Fibroblast of upper back skin (primary cell): ENCODE measurements around the gene PGA4.
"Not testable (repeated sequence)": the region's sequence is repeated elsewhere in the genome, so short reads cannot be mapped to it uniquely, and the experiment has no call there.

ENCODE experiments used
- DNase-seq: peaks from one replicate; pipeline ENCODE4 v3.0.0-alpha.2; 2013

PGA4 gene

DNA sequence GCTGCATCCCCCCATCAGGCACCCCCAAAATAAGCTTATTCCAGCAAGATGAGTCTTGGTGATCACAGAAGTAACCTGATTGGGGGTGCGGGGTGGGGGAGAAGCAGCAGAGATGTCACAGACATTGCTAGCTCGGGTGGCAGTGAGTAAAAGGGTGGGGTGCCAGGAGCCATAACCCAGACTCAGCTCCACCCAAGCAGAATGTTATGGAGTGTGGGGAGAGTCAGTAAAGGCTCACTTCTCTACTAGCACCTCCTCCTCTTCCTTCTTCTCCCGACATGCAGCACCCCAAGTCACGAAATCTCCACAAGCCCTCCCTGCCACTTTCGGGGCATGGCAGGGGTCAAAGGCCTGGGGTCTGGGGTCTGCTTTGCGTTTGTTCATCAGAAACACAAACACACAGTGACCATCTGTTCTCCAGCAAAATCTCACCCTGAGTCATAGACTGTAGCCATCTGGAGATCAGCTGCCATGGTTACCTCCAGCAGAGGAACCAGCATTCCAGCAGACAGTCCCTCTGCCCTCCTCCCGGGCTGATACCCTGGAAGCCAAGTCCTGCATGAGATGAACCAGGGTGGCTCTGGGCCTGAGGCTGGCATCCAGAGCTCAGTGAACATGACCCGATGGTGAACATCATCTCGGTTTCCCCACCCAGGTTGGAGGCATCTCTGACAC, 14.4 kb upstream of the PGA4 start:
- DNase-seq, result not testable (repeated sequence)

- not testable (repeated sequence) for DNase-seq
These were observed 11.5 kb upstream of the PGA4 start for GRCh38 chr11:61210629-61211028.

DNA sequence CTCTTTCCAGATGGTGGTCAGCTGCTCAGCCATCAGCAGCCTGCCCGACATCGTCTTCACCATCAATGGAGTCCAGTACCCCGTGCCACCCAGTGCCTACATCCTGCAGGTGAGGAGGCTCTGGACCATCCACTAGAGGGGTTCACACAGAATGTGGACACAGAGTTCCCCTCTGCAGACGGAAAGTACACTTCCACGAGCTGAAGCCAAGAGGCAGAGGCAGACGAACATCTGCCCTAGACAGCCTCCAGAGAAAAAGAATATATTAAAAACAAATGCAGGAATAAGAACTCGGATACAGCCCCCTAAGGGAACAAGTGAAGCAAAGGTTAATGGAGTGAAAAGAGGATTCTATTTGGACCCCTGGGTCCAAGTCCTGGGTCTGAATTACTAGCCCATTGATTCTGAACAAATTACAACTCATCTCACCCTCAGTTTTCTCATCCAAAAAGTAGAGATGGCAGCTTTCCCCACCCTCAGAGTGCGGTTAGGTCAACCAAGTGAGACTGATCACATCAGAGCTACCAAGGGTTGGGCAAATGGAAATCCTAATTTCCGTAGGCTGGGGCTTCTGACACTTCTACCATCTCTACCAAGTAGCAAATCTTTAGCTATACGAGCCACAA, 10.7 kb upstream of the PGA4 start:
- DNase-seq, result not testable (repeated sequence)

DNA sequence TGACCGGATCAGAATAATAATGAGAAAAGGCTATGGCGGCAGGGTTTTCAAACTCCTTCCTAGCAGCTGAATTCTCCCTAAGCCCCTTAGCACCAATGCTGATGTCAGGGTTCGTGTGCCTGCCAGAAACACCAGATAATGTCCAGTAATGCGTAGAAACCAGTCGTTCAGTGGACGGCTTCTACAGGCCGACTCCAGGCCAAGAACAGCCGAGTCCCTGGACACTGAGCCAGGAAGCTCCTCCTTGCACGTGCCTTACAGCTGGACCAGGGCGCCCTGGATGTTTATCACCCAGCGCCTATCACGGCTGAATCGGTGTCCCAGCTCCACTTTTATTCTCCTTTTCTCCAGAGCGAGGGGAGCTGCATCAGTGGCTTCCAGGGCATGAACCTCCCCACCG, 9.9 kb upstream of the PGA4 start:
- not testable (repeated sequence) for DNase-seq

DNA sequence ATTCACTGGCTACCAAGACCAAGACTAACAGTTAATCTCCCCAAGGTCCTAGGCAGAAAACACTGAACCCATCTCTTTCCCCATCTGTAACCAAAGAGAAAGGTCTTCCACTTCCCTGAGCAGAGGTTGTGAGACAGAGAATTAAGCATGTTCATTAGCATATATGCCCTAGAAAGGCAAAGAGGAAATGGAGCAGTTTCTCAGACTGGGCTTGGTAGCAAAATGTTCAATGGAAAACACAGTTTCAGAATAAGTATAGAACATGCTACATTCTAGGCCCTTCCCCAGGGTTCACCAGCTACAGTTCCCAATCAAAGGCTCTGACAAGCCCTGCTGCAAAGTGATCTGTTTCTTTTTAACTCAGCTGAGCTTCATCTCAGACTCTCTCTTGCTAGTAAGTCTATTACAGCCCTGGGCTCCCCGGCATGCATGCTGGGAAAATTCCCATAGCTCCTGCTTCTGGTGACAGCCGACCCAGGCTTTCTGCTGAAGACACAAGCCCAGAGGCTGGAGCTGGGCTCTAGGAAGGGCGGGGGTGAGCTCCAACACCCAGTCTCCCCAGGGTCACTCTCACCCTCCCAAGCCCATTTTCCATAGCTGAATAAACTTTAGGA, 8.3 kb upstream of the PGA4 start:
- DNase-seq, result not testable (repeated sequence)

DNA sequence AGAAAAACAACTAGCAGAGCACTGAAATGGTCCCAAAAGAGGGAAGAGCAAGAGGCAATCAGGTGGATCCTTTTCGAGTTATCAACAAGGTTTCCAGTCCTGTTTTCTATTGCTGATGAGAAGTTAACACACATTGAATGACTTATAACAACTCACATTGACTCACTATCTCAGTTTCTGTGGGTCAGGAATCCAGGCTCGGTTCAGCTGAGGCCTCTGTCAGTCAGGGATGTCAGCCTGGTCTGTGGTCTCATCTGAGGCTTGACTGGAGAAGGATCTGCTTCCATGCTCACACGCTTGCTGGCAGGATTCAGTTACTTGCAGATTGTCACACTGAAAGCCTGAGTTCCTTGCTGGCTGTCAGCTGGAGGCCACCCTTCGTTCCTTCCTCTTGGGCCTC, 3.8 kb upstream of the PGA4 start:
- DNase-seq, result not testable (repeated sequence)

DNA sequence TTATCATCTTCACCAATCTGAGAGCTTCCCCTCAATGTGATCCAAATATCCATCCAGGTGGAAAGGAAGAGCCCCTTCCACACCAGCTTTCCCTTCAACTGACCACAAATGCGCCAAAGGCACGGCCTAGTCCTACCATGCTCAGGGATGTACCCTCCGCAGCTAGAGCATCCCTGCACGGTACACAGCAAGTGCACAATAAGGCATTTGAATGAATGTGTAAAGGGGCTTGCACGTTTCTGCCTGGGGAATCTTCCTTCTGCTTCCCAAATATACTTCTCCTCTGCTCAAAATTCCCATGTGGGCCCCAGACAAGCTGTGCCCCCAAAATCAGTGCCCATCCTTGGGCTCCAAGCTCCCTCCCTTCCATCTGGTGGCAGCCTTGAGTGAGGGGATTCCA, 3.1 kb upstream of the PGA4 start:
- not testable (repeated sequence) for DNase-seq

DNA sequence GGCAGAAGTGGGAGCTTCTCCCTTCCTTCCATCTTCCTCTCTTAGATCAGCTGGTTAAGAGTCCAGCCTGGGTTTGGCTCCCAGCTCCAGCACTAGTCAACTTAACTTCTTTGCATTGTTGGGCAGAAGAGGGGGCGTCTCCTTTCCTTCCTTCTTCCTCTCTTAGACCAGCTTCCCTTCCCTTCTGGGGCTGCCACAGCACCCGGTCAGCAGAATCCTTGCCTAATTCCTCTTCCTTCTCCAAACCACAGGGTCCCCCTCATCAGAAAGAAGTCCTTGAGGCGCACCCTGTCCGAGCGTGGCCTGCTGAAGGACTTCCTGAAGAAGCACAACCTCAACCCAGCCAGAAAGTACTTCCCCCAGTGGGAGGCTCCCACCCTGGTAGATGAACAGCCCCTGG, 545 bp downstream of the PGA4 start:
- DNase-seq, result not testable (repeated sequence)

DNA sequence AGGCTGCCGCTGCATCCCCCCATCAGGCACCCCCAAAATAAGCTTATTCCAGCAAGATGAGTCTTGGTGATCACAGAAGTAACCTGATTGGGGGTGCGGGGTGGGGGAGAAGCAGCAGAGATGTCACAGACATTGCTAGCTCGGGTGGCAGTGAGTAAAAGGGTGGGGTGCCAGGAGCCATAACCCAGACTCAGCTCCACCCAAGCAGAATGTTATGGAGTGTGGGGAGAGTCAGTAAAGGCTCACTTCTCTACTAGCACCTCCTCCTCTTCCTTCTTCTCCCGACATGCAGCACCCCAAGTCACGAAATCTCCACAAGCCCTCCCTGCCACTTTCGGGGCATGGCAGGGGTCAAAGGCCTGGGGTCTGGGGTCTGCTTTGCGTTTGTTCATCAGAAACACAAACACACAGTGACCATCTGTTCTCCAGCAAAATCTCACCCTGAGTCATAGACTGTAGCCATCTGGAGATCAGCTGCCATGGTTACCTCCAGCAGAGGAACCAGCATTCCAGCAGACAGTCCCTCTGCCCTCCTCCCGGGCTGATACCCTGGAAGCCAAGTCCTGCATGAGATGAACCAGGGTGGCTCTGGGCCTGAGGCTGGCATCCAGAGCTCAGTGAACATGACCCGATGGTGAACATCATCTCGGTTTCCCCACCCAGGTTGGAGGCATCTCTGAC, 4.5 kb downstream of the PGA4 start:
- not testable (repeated sequence) for DNase-seq

DNA sequence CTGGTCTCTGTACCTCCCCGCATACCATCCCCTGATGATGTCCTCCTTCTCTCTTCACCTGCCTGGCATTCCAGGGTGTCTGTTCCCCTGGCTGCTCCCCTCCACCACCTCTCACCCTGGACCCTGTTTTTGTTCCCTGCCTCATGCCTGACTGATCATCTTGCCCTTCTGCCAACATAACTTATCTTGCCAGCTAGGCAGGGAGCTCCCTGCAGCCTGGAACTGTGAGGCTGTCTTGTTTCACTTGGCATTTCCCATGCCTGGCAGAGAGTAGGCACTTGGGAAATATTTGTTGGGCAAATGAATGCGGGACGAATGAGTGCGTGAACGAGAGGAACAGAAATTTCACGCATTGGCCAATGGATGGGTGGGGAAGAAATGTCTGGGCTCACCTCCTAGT, 7.3 kb downstream of the PGA4 start:
- DNase-seq, result not testable (repeated sequence)

DNA sequence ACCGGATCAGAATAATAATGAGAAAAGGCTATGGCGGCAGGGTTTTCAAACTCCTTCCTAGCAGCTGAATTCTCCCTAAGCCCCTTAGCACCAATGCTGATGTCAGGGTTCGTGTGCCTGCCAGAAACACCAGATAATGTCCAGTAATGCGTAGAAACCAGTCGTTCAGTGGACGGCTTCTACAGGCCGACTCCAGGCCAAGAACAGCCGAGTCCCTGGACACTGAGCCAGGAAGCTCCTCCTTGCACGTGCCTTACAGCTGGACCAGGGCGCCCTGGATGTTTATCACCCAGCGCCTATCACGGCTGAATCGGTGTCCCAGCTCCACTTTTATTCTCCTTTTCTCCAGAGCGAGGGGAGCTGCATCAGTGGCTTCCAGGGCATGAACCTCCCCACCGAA, 8.9 kb downstream of the PGA4 start:
- not testable (repeated sequence) for DNase-seq

DNA sequence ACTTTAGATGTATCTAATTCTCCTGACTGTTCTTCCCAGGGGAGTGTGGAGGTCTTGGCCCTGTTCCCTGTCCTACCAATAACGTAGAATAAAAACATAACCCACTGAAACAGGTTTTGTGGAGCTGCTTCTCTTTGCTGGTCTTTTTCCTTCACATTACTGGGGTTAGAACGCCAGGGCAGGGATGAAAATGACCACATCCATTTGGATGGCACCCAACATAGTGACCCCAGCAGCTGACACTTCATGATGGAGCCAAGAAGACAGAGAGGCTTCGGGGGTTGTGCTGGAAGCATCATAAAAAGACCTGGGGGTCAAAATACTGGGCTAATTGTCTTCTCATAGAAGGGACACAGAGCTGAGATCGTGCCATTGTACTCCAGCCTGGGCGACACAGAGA, 9.4 kb downstream of the PGA4 start:
- not testable (repeated sequence) for DNase-seq

- DNase-seq, result not testable (repeated sequence)
These were observed 10.5 kb downstream of the PGA4 start for GRCh38 chr11:61232548-61233145.

GRCh38 chr11:61237130-61237529, 15.0 kb downstream of the PGA4 start:
- DNase-seq, result not testable (repeated sequence)

- DNase-seq, result not testable (repeated sequence)
These were observed 18.1 kb downstream of the PGA4 start for GRCh38 chr11:61240288-61240687.

- not testable (repeated sequence) for DNase-seq
These were observed 18.7 kb downstream of the PGA4 start, which contains the start of gene PGA5 for GRCh38 chr11:61240875-61241274. TSS of gene PGA5 (plus strand) at chr11:61241175. CDS start at chr11:61241227, 52 bp downstream.

- DNase-seq, result not testable (repeated sequence)
These were observed 19.4 kb downstream of the PGA4 start for GRCh38 chr11:61241526-61241925.

GRCh38 chr11:61245284-61245964, 23.3 kb downstream of the PGA4 start:
- DNase-seq, result not testable (repeated sequence)

DNA sequence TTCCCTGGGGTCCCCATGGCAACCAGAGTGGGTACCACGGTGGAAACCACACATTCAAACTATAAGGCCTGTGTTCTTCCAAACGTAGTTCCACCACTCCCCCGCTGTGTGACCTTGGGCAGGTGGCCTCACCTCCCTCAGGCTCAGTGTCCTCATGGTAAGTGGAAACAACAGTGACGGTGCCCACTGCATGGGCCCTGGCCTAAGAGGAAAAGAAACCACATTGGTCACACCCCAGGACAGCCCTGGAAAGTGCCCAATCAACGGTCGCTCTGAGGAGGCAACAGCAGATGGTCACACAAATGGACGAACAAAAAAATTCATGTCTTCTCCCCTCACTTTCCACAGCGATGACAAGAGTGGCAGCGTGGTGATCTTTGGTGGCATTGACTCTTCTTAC, 25.9 kb downstream of the PGA4 start:
- DNase-seq, result not testable (repeated sequence)

DNA sequence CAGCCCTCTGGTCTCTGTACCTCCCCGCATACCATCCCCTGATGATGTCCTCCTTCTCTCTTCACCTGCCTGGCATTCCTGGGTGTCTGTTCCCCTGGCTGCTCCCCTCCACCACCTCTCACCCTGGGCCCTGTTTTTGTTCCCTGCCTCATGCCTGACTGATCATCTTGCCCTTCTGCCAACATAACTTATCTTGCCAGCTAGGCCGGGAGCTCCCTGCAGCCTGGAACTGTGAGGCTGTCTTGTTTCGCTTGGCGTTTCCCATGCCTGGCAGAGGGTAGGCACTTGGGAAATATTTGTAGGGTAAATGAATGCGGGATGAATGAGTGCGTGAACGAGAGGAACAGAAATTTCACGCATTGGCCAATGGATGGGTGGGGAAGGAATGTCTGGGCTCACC, 27.1 kb downstream of the PGA4 start:
- DNase-seq, result not testable (repeated sequence)

DNA sequence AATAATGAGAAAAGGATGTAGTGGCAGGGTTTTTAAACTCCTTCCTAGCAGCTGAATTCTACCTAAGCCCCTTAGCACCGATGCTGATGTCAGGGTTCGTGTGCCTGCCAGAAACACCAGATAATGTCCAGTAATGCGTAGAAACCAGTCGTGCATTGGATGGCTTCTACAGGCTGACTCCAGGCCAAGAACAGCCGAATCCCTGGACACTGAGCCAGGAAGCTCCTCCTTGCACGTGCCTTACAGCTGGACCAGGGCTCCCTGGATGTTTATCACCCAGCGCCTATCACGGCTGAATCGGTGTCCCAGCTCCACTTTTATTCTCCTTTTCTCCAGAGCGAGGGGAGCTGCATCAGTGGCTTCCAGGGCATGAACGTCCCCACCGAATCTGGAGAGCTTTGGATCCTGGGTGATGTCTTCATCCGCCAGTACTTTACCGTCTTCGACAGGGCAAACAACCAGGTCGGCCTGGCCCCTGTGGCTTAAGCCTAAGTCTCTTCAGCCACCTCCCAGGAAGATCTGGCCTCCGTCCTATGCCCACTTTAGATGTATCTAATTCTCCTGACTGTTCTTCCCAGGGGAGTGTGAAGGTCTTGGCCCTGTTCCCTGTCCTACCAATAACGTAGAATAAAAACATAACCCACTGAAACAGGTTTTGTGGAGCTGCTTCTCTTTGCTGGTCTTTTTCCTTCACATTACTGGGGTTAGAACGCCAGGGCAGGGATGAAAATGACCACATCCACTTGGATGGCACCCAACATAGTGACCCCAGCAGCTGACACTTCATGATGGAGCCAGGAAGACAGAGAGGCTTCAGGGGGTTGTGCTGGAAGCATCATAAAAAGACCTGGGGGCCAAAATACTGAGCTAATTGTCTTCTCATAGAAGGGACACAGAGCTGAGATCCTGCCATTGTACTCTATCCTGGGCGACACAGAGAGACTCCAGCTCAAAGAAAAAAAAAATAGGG, 28.9 kb downstream of the PGA4 start:
- peak; percentile 11 for DNase-seq
